Myocyte (in vitro differentiated cells): ENCODE data around the gene TTLL8. TPM values are rescaled to one million over a fixed set of nuclear protein-coding genes. Genes with fewer than 3 reads are reported as not detected.

Experiments
- DNase-seq: peaks from one replicate; pipeline ENCODE4 v3.0.0-alpha.2; 2012; ENCODE audit warnings: low read depth
- total RNA-seq: library from RNA; depleted of rRNA; stranded (reverse); fragments of >200 nt; gene quantifications from 2 replicates; pipeline ENCODE4 v1.2.3, GENCODE V29; 2014

The TTLL8 gene
- total RNA-seq, 1 donor from 2014 or later = not detected

DNA sequence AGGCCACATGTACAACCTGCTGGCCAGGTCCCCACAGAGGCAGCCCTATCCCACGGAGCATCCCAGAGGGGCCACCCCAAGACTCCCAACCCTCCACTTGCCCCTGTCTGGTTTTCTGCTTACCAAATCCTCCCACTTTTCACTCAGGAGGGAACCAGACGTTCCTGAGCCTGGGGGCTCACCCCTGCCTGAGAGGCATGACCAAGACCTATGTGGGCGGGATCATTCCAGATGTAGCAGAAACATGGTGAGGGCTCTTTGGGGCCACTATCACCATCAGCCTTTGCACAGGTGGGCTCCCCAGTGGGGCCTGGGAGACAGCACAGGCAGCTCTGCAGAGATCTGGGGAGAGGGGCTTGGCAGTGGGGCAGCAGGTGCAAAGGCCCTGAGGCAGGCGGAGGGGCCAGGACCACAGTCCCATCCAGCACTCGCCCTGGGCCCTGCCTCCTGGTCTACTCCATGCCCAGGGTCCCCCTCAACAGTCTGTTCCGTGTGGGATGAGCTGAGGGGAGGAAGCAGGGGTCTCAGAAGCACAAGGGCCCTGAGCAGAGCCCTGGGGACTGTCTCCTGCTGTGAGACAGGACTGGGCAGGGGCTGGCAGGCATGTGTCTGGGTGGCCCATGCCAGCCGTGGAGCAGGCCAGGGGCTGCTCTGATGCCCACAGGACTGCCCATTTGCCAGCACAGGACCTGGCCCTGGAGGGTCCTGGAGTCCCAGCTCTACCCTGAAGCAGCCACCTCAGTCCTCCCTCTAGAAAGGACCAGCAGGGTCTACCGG lies 88.2 kb downstream of the TTLL8 start:
- no peak for DNase-seq

DNA sequence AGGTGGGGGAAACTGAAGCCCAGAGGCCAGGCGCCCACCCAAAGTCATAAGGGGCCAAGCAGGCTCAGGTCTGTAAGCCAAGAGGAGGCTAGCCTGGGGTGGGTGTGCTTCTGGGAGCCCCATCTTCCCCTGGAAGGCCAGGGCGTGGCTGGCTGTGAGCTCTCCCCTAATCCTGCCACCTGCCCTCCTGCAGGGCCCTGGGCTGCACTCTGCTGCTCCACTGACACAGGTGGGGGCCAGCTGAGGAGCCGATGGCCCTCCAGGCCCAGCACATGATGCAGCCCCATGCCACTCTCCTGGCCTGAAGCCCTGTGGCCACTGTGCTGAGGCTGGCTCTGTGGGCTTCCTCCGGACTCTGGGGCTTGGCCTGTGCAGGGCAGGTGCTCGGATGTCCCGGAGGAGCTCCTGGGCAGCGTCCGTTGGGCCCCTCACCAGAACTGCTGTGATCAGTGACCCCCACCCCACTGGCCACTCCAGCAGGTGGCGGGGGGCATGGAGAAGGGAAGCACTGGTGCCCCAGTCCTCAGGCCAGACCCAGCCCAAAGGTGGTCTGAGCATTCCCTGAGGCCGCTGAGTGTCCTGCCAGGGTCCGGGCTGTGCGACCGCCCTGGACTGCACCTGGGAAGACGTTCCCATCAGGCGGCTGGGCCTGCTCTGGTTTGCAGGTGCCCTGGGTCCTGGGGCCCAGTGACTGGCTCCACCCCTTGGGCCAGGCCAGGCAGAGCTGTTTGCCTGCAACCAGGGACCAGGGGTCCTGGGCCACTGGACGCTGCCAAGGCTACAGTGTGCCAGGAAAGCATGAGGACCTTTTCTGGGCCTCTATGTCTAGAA lies 89.1 kb downstream of the TTLL8 start:
- no peak for DNase-seq

Other genes with a start within 250 kb of the TTLL8 start
- 20.1 and 21.4 TPM in 2 replicates for gene BRD1, start 230.4 kb downstream of the TTLL8 start, total RNA-seq
- 13.1 and 15.3 TPM in 2 replicates for gene ZBED4, start 204.5 kb downstream of the TTLL8 start, total RNA-seq
- gene ALG12, start 139.9 kb downstream of the TTLL8 start, total RNA-seq = 23.4 and 24.5 TPM in 2 replicates
- gene CRELD2, start 139.7 kb downstream of the TTLL8 start, total RNA-seq = 63.0 and 120 TPM in 2 replicates
- 41.4 and 42.4 TPM in 2 replicates for gene PIM3, start 97.5 kb downstream of the TTLL8 start, total RNA-seq
- gene IL17REL, start 45.5 kb downstream of the TTLL8 start, total RNA-seq = not detected in 2 replicates
- not detected in 2 replicates for gene MLC1, start 27.1 kb upstream of the TTLL8 start, total RNA-seq
- gene MOV10L1, start 31.7 kb upstream of the TTLL8 start, total RNA-seq = 0.16 and 0.83 TPM in 2 replicates
- gene PANX2, start 112.4 kb upstream of the TTLL8 start, total RNA-seq = 0.08 and 0.26 TPM in 2 replicates
- gene TRABD, start 127.6 kb upstream of the TTLL8 start, total RNA-seq = 16.3 and 26.3 TPM in 2 replicates
- gene SELENOO, start 142.7 kb upstream of the TTLL8 start, total RNA-seq = 30.8 and 34.4 TPM in 2 replicates
- 33.7 and 35.4 TPM in 2 replicates for gene TUBGCP6, start 186.7 kb upstream of the TTLL8 start, total RNA-seq
- 12.9 and 22.5 TPM in 2 replicates for gene HDAC10, start 193.0 kb upstream of the TTLL8 start, total RNA-seq
- 27.9 and 30.0 TPM in 2 replicates for gene MAPK12, start 203.4 kb upstream of the TTLL8 start, total RNA-seq
- gene MAPK11, start 212.1 kb upstream of the TTLL8 start, total RNA-seq = 3.2 and 3.3 TPM in 2 replicates
- 112 and 163 TPM in 2 replicates for gene PLXNB2, start 249.3 kb upstream of the TTLL8 start, total RNA-seq